Mesenchymal stem cell (in vitro differentiated cells and primary cell): ENCODE data around the gene MMAB.
A peak's percentile ranks its signal among the peaks of the same experiment; 100 is the strongest.

ENCODE experiments used
- DNase-seq: peaks from one replicate; pipeline ENCODE4 v3.0.0-alpha.2; 2013
- H2AFZ ChIP-seq: one replicate; pipeline ENCODE4 v1.6.1; 2013; ENCODE audit warnings: low read depth, mild to moderate bottlenecking, control low read depth, inconsistent platforms, low read length, moderate library complexity
- H2AK5ac ChIP-seq: 2 replicates; pipeline ENCODE4 v1.6.1; 2013; ENCODE audit warnings: low read length, moderate library complexity, mild to moderate bottlenecking, inconsistent platforms; ENCODE audit not compliant: severe bottlenecking
- H2BK120ac ChIP-seq: one replicate; pipeline ENCODE4 v1.6.1; 2013; ENCODE audit warnings: low read depth, mild to moderate bottlenecking, inconsistent platforms, low read length, moderate library complexity
- H2BK12ac ChIP-seq, 2 experiments: one replicate each; pipeline ENCODE4 v1.6.1; 2013; ENCODE audit warnings: inconsistent platforms in 2 of 2, low read length in 2 of 2, mild to moderate bottlenecking in 2 of 2, moderate library complexity in 2 of 2, control low read depth in 1 of 2
- H2BK15ac ChIP-seq: one replicate; pipeline ENCODE4 v1.6.1; 2013; ENCODE audit warnings: mild to moderate bottlenecking, low read depth, inconsistent platforms; ENCODE audit not compliant: poor library complexity, severe bottlenecking
- H2BK5ac ChIP-seq: 2 replicates; pipeline ENCODE4 v1.6.1; 2013; ENCODE audit warnings: low read depth, mild to moderate bottlenecking, low read length, control low read depth, inconsistent platforms; ENCODE audit not compliant: poor library complexity, severe bottlenecking
- H3K14ac ChIP-seq, 2 experiments: one replicate each; pipeline ENCODE4 v1.6.1; 2013; ENCODE audit warnings: inconsistent platforms in 2 of 2, low read length in 2 of 2, control low read depth in 1 of 2, mild to moderate bottlenecking in 1 of 2, moderate library complexity in 1 of 2
- H3K18ac ChIP-seq, 2 experiments: one replicate each; pipeline ENCODE4 v1.6.1; 2013; ENCODE audit warnings: inconsistent platforms in 2 of 2, low read length in 2 of 2, control low read depth in 1 of 2, low read depth in 1 of 2, mild to moderate bottlenecking in 1 of 2
- H3K23ac ChIP-seq, 2 experiments: one replicate each; pipeline ENCODE4 v1.6.1; 2013; ENCODE audit warnings: inconsistent platforms in 2 of 2, low read length in 2 of 2, mild to moderate bottlenecking in 2 of 2, moderate library complexity in 2 of 2, control low read depth in 1 of 2
- H3K27ac ChIP-seq: 2 replicates; pipeline ENCODE4 v1.5.1; 2013; ENCODE audit warnings: mild to moderate bottlenecking, moderate library complexity, low read length, control low read depth, inconsistent platforms; ENCODE audit not compliant: poor library complexity, severe bottlenecking
- H3K27me3 ChIP-seq, 2 experiments: 2 replicates each; pipeline versions ENCODE4 v1.6.1 to v1.7.0; 2013; ENCODE audit warnings: low read length in 2 of 2, mild to moderate bottlenecking in 2 of 2, moderate library complexity in 2 of 2, control low read depth in 1 of 2, inconsistent platforms in 1 of 2; ENCODE audit not compliant: control insufficient read depth in 1 of 2, insufficient read depth in 1 of 2
- H3K36me3 ChIP-seq, 2 experiments: 2 replicates each; pipeline versions ENCODE4 v1.6.1 to v1.7.0; 2013; ENCODE audit warnings: low read length in 2 of 2, control low read depth in 1 of 2, inconsistent platforms in 1 of 2, low read depth in 1 of 2, mild to moderate bottlenecking in 1 of 2; ENCODE audit not compliant: insufficient read depth in 2 of 2, control insufficient read depth in 1 of 2
- H3K4ac ChIP-seq, 2 experiments: one replicate each; pipeline ENCODE4 v1.6.1; 2013; ENCODE audit warnings: inconsistent platforms in 2 of 2, low read length in 2 of 2, mild to moderate bottlenecking in 2 of 2, moderate library complexity in 2 of 2, control low read depth in 1 of 2, low read depth in 1 of 2
- H3K4me1 ChIP-seq: 2 replicates; pipeline ENCODE4 v1.6.1; 2013; ENCODE audit warnings: low read depth, low read length, control low read depth; ENCODE audit not compliant: control insufficient read depth, insufficient read depth
- H3K4me2 ChIP-seq: 2 replicates; pipeline ENCODE4 v1.6.1; 2013; ENCODE audit warnings: low read length, mild to moderate bottlenecking, inconsistent platforms; ENCODE audit not compliant: poor library complexity, severe bottlenecking
- H3K4me3 ChIP-seq, 2 experiments: 2 replicates each; pipeline versions ENCODE4 v1.5.1 to v1.7.0; 2013; ENCODE audit warnings: low read length in 2 of 2, mild to moderate bottlenecking in 2 of 2, control low read depth in 1 of 2, low read depth in 1 of 2; ENCODE audit not compliant: insufficient read depth in 1 of 2
- H3K79me1 ChIP-seq: replicated peaks from 2 replicates; pipeline ENCODE4 v1.6.1; 2013; ENCODE audit warnings: mild to moderate bottlenecking, control low read depth, low read length, inconsistent platforms; ENCODE audit not compliant: poor library complexity, severe bottlenecking
- H3K9ac ChIP-seq: 2 replicates; pipeline ENCODE4 v1.7.0; 2013; ENCODE audit warnings: mild to moderate bottlenecking, low read length, moderate library complexity
- H3K9me3 ChIP-seq: 2 replicates; pipeline ENCODE4 v1.7.0; 2013; ENCODE audit warnings: mild to moderate bottlenecking, low read length; ENCODE audit not compliant: control insufficient read depth
- H4K8ac ChIP-seq: one replicate; pipeline ENCODE4 v1.6.1; 2013; ENCODE audit warnings: inconsistent platforms, mild to moderate bottlenecking, low read length, moderate library complexity
- H4K91ac ChIP-seq: one replicate; pipeline ENCODE4 v1.6.1; 2013; ENCODE audit warnings: mild to moderate bottlenecking, low read length, inconsistent platforms
- WGBS: methylation state at CpG from one replicate; pipeline ENCODE4 v1.1.7; 2013; ENCODE audit warnings: mixed read lengths; 5-methylcytosine and 5-hydroxymethylcytosine counted together

The MMAB gene

GRCh38 chr12:109596418-109597244 lies 23.3 kb upstream of the MMAB start:
- Histone ChIP-seq H3K4ac (no peak overlapping the region), H3K4me2 (no peak overlapping the region), H3K9ac (no peak overlapping the region), H3K79me1 (no peaks in the 10 kb centered on the region), H3K9me3 (no peaks in the 10 kb centered on the region), H3K27ac (no peak overlapping the region), H2AK5ac (no peak overlapping the region), H3K23ac (no peak overlapping the region), H3K36me3 (peaks cover 29 to 33% of the 10 kb centered on the region in 2 experiments), H2BK5ac (no peak overlapping the region), H2BK120ac (no peak overlapping the region), H4K8ac (no peak overlapping the region), H2BK15ac (no peak overlapping the region), H3K18ac (no peak overlapping the region), H2BK12ac (no peak overlapping the region), H2AFZ (no peak overlapping the region), H3K14ac (no peak overlapping the region), H3K4me1 (peaks cover 9% of the 10 kb centered on the region), H3K27me3 (peaks cover 0 to 4% of the 10 kb centered on the region in 2 experiments), H4K91ac (no peak overlapping the region), H3K4me3 (peak overlapping the region in 1 of 2 experiments; percentile 9)
- 93% methylated on average over 24 of the region's 24 CpGs for WGBS
- DNase-seq, result no peak

DNA sequence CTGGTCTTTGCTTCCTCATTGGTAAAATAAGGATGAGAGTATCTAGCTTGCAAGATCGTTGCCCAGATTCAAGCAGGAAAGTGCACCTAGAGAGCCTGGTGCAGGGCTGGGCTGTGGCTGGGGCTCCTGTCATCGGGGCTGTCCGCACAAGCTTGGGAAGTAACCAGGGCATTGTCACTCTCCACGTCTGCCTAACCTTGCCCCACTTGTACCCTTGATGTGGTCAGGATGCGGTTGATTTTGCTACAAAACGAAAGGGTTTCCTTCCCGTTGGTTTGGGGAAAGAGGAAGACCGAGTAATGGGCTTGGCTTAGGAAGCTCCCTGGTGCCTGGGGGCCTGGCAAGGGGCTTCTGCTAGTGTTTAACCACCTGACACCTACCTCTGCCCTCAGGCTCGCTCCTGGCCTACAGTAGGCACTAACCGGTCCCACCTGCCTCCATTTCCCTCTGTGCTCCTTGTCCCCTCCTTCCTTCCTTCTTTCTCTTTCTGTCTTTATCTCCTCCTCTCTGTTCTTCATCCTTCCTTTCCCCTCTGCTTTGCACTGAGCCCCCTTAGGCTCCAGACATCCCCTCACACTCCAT lies 22.1 kb upstream of the MMAB start:
- Histone ChIP-seq H3K4me3 (no peak overlapping the region), H3K4me1 (peaks cover 9% of the 10 kb centered on the region), H3K4me2 (no peak overlapping the region), H2BK15ac (no peak overlapping the region), H3K14ac (no peak overlapping the region), H3K18ac (no peak overlapping the region), H3K27ac (no peak overlapping the region), H2BK120ac (no peak overlapping the region), H3K27me3 (no peaks in the 10 kb centered on the region), H2AFZ (no peak overlapping the region), H2AK5ac (no peak overlapping the region), H4K8ac (no peak overlapping the region), H3K9ac (no peak overlapping the region), H2BK12ac (no peak overlapping the region), H3K79me1 (no peaks in the 10 kb centered on the region), H3K4ac (no peak overlapping the region), H4K91ac (no peak overlapping the region), H3K23ac (no peak overlapping the region), H3K36me3 (peaks cover 34 to 42% of the 10 kb centered on the region in 2 experiments), H3K9me3 (no peaks in the 10 kb centered on the region), H2BK5ac (no peak overlapping the region)
- DNase-seq, result no peak
- WGBS, result 97% methylated on average over 10 of the region's 10 CpGs

- no peaks in the 10 kb centered on the region for H3K27me3 ChIP-seq
- H3K27ac ChIP-seq, result no peak overlapping the region
- H2BK15ac ChIP-seq, result no peak overlapping the region
- H3K4ac ChIP-seq, result no peak overlapping the region
- no peak overlapping the region for H2AK5ac ChIP-seq
- peak overlapping the region in 1 of 2 experiments; percentile 7 for H3K4me3 ChIP-seq
- no peak overlapping the region for H4K91ac ChIP-seq
- H2BK120ac ChIP-seq, result no peak overlapping the region
- H3K18ac ChIP-seq, result no peak overlapping the region
- H3K9ac ChIP-seq, result no peak overlapping the region
- no peaks in the 10 kb centered on the region for H3K79me1 ChIP-seq
- no peak for DNase-seq
- no peak overlapping the region for H2BK12ac ChIP-seq
- peaks cover 34 to 46% of the 10 kb centered on the region in 2 experiments for H3K36me3 ChIP-seq
- no peak overlapping the region for H2AFZ ChIP-seq
- WGBS, result 95% methylated on average over 15 of the region's 15 CpGs
- no peak overlapping the region for H3K23ac ChIP-seq
- no peak overlapping the region for H2BK5ac ChIP-seq
- H3K14ac ChIP-seq, result no peak overlapping the region
- peaks cover 9% of the 10 kb centered on the region for H3K4me1 ChIP-seq
- no peaks in the 10 kb centered on the region for H3K9me3 ChIP-seq
- H3K4me2 ChIP-seq, result no peak overlapping the region
- H4K8ac ChIP-seq, result no peak overlapping the region
These were observed 21.4 kb upstream of the MMAB start for GRCh38 chr12:109594556-109595317.

GRCh38 chr12:109592905-109593272 lies 19.6 kb upstream of the MMAB start:
- no peak overlapping the region for H3K4me3 ChIP-seq
- peaks cover 43 to 63% of the 10 kb centered on the region in 2 experiments for H3K36me3 ChIP-seq
- no peak overlapping the region for H2BK120ac ChIP-seq
- no peak overlapping the region for H4K91ac ChIP-seq
- no peaks in the 10 kb centered on the region for H3K79me1 ChIP-seq
- H2BK5ac ChIP-seq, result no peak overlapping the region
- H2BK12ac ChIP-seq, result no peak overlapping the region
- no peak overlapping the region for H2AK5ac ChIP-seq
- no peak overlapping the region for H3K4me2 ChIP-seq
- H3K27me3 ChIP-seq, result no peaks in the 10 kb centered on the region
- 96% methylated on average over 9 of the region's 9 CpGs for WGBS
- no peak overlapping the region for H3K9ac ChIP-seq
- no peak overlapping the region for H3K4ac ChIP-seq
- no peak overlapping the region for H2BK15ac ChIP-seq
- H3K18ac ChIP-seq, result no peak overlapping the region
- H3K4me1 ChIP-seq, result peaks cover 4% of the 10 kb centered on the region
- H3K9me3 ChIP-seq, result no peaks in the 10 kb centered on the region
- no peak overlapping the region for H4K8ac ChIP-seq
- H3K23ac ChIP-seq, result no peak overlapping the region
- no peak for DNase-seq
- no peak overlapping the region for H3K14ac ChIP-seq
- H3K27ac ChIP-seq, result no peak overlapping the region
- H2AFZ ChIP-seq, result no peak overlapping the region
